DMS153 (cell line): ENCODE measurements around the gene VWC2L.

Experiments used
- DNase-seq: peaks from one replicate; lab custom pipeline; 2025; lab: John Stamatoyannopoulos, UW

Gene VWC2L

GRCh38 chr2:214593727-214594126 is 182.9 kb downstream of the VWC2L start:
- DNase-seq = no peak

- DNase-seq = no peak
These were observed 191.2 kb downstream of the VWC2L start for GRCh38 chr2:214601852-214602633.

- no peak for DNase-seq
These were observed 194.0 kb downstream of the VWC2L start for GRCh38 chr2:214604861-214605260.

- DNase-seq = no peak
These were observed 196.2 kb downstream of the VWC2L start for GRCh38 chr2:214607051-214607450.

- DNase-seq = no peak
These were observed 200.2 kb downstream of the VWC2L start for GRCh38 chr2:214611015-214611414.

GRCh38 chr2:214624166-214624760 is 213.4 kb downstream of the VWC2L start:
- no peak for DNase-seq

- DNase-seq = no peak
These were observed 217.2 kb downstream of the VWC2L start for GRCh38 chr2:214628091-214628490.
